Spleen (tissue), 7 donors: ENCODE results near the gene XIAP.

ENCODE experiments used
- CTCF ChIP-seq, 11 experiments: fragments of 200-600 bp in 7 of 11; fragments of 450-650 bp in 4 of 11; sonication (generic) in 4 of 11; IDR thresholded peaks in 8 of 11; conservative IDR thresholded peaks in 3 of 11; 1 replicate in 7 of 11; 2 replicates in 4 of 11; pipeline versions ENCODE4 v1.4.0 to v1.8.0; 2016 to 2021; ENCODE audit warnings: antibody characterized with exemption in 11 of 11, inconsistent platforms in 4 of 11, mild to moderate bottlenecking in 1 of 11
- POLR2A ChIP-seq, 3 donors: fragments of 450-650 bp; IDR thresholded peaks; one replicate each; pipeline ENCODE4 v1.5.1; 2017; ENCODE audit warnings: antibody characterized with exemption in 3 of 3, mild to moderate bottlenecking in 1 of 3
- donor health status: DM: no; HTN: no; CAD: no; lungs with moderate emphysema.
- donor health status: DM: no; HTN: no; CAD: no.
- donor health status: DM: no; HTN: no; CAD: no.

GRCh38 chrX:123859409-123859845 lies 426 bp upstream of the XIAP start:
- TF ChIP-seq CTCF (IDR thresholded peaks at IDR 0.05 in 8 of 11, conservative IDR thresholded peaks at IDR 0.05 in 3 of 11): no peak
- TF ChIP-seq POLR2A (IDR thresholded peaks at IDR 0.05): no peak
